Activated naive CD4-positive, alpha-beta T cell treated with Interleukin-2 at 50 U/mL for 16 hours (primary cell): ENCODE data around the gene ANAPC5.
"Not testable (repeated sequence)": the region's sequence is repeated elsewhere in the genome, so short reads cannot be mapped to it uniquely, and the experiment has no call there.

Source experiments
- DNase-seq: peaks from one replicate; pipeline ENCODE4 v3.0.0-alpha.2; 2020

The ANAPC5 gene

GRCh38 chr12:121284551-121285390 is 67.4 kb downstream of the ANAPC5 start:
- DNase-seq, result no peak

GRCh38 chr12:121283841-121284240 is 68.4 kb downstream of the ANAPC5 start:
- no peak for DNase-seq

- no peak for DNase-seq
Measured at GRCh38 chr12:121283388-121283787, 68.8 kb downstream of the ANAPC5 start.

- not testable (repeated sequence) for DNase-seq
Measured at GRCh38 chr12:121282910-121283309, 69.3 kb downstream of the ANAPC5 start.

- DNase-seq, result no peak
Measured at GRCh38 chr12:121282072-121282742, 70.0 kb downstream of the ANAPC5 start.

GRCh38 chr12:121281116-121281515 is 71.1 kb downstream of the ANAPC5 start:
- DNase-seq, result not testable (repeated sequence)

DNA sequence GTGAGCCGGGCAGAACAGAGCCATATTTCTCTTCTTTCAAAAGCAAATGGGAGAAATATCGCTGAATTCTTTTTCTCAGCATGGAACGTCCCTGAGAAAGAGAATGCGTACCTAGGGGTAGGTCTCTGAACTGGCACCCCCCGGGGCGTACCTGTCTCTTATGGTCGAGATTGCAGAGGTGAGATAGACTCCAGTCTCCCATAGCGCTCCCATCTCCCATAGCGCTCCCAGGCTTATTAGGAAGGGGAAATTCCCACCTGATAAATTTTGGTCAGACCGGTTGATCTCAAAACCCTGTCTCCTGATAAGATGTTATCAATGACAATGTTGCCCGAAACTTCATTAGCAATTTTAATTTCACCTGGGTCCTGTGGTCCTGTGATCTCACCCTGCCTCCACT is 71.7 kb downstream of the ANAPC5 start:
- not testable (repeated sequence) for DNase-seq

DNA sequence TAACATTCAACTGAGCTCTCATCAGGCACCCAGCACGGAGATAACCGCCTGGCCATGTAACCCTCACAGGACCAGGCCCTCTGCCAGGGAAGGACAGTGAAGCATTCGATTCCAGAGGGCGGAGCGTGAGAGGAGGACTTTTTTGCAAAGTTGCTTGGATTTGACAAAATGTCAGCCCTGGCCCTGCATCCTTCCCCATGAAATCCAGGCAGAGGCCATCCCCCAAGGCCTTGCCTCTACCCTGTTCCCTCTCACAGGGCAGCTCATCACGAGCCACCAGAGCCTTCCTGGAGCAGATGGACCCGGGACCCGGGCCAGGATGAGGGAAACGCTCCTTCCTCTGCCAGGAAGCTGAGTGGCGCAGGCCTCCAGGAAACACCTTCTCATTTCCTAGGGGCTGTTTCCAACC is 72.7 kb downstream of the ANAPC5 start:
- DNase-seq, result no peak

DNA sequence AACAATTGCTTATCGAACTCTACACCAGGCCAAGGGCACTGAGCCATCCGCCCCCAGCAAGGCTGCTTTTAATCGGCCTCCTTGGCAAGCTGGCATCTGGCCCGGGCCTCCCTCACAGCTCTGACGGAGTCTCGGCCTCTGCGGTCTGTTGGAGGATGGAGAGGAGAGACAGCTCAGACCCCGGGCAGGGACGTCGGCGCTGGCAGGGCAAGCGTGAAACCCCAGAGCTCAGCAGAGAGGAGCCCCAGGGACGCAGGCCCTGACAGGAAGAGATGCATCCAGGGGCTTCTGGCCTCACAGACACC is 73.2 kb downstream of the ANAPC5 start:
- no peak for DNase-seq

- no peak for DNase-seq
Measured at GRCh38 chr12:121278169-121279070, 73.8 kb downstream of the ANAPC5 start.

DNA sequence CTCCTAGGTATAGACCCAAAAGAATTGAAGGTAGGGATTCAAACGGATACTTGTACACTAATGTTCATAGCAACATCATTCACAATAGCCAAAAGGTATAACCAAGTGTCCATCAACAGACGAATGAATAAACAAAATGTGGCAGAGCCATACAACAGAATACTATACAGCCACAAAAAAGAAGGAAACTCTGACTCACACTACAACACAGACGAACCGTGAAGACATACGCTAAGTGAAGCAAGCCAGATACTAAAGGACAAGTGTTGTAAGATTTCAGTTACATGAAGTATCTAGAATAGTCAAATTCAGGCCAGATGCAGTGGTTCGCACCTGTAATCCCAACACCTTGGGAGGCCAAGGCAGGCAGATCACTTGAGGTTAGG is 74.8 kb downstream of the ANAPC5 start:
- no peak for DNase-seq

GRCh38 chr12:121274036-121274763 is 78.0 kb downstream of the ANAPC5 start:
- DNase-seq, result no peak

DNA sequence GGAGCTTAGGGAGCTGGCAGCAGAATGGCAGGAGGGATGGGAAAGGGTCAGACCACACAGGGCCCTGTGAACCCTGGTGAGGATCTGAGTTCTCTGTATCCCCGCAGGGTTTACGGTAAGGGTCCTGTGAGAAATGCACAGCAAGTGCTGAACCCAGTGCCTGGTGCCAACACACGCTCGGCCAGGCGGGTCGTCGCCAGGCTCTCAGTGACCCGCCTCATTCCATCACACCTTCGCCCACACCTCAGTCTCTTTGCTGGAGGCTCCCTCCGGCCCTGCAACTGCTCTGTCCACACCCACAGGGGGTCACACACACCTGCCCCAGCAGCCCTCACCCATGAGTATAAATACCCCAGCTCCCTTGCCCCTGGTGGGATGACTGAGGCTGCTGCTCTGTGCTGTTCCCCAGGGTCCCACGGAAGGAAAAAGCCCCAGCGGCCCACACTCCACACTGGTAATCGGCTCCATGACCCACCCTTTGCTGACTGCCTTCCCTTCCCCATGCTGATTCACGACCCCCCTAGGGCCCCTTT is 78.8 kb downstream of the ANAPC5 start:
- DNase-seq, result no peak

GRCh38 chr12:121267822-121268221 is 84.4 kb downstream of the ANAPC5 start:
- DNase-seq, result no peak

DNA sequence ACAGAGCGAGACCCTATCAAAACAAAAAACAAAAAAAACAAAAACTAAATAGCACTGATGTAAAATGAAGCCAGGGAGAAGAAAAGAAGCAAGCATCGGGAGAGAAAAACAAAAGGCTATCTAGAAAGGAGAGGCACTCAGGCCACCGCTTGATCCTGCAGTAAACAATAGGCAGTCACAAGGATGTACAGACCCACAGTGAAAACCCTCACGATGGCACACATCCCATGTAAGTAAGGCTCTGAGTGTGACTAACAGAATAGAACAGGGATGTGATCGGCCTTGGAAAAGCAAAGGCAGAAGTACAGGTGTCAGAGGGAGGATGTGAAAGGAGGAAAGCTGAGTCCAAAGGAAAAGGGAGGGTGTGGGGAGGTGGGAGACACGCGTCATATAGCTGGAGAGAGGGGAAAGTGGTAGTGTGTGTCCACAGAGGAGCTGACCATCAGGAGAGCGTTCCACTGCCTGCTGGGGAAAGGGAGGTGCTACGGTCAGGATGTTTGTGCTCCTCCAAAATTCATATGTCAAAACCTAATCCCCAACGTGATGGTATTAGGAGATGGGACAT is 87.2 kb downstream of the ANAPC5 start:
- no peak for DNase-seq

- DNase-seq, result no peak
Measured at GRCh38 chr12:121264135-121264534, 88.1 kb downstream of the ANAPC5 start.

- no peak for DNase-seq
Measured at GRCh38 chr12:121263206-121263935, 88.8 kb downstream of the ANAPC5 start.

GRCh38 chr12:121261398-121261797 is 90.8 kb downstream of the ANAPC5 start:
- DNase-seq, result no peak

DNA sequence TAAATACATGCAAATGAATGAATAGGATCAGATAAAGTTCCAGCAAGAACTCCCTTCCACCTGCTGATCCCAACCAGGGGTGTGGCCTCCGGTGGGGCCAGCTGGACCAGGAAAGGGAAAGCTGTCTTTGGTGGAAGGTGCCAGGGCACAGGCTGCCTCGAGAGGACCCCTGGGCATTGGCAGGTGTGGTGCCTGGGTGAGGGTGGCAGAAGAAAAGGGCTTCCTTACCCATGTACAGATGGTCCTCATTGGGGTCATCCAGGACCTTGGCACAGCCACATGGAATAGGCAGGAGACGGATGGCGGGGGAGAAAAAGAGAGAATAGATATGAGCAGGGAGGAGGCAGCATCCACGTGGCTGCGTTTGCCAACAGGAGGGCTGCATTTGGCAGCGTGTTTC is 92.1 kb downstream of the ANAPC5 start:
- no peak for DNase-seq

GRCh38 chr12:121259074-121259473 is 93.1 kb downstream of the ANAPC5 start:
- no peak for DNase-seq
